SU-DHL-6 (cell line): ENCODE results near the gene ZSCAN1.

ENCODE experiments used
- EZH2phosphoT487 ChIP-seq: fragments of 200-600 bp; sonication (generic), shearing (Covaris generic); conservative IDR thresholded peaks from 2 replicates; pipeline ENCODE4 v1.6.1; 2018; ENCODE audit warnings: mild to moderate bottlenecking, antibody characterized with exemption, low read length, moderate library complexity, mixed read lengths
- TF ChIP-seq, protein P1 (sequence below): fragments of 200-600 bp; sonication (generic); IDR thresholded peaks from one replicate; pipeline ENCODE4 v1.5.1; 2017; ENCODE audit warnings: antibody characterized with exemption, mild to moderate bottlenecking, low read length, moderate library complexity; ENCODE audit not compliant: insufficient read depth, poor library complexity, severe bottlenecking

DNA sequence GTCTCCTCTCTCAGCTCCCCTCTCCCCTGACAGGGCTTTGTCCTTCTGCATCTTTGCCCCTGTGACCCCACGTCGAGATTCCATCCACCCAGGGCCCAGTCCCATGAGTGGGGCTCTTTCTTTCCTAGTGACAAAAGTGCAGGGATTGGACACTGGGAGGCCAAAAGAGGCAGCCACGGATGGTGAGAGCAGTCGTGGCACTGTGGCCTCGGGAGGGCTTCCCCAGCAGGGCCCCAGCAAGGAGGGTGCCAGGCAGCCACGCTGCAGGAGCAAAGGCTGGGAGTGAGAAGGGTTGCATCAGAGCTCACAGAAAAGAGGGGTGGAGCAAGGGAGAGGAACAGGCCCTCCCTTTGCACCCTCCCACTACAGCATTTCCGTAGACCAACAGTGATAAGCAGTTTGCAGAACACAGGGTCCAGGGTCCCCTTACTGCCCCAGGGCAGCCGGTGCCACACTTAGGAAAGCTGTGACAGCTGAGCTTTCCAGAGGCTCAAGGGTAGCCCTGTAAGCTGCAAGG lies 4.9 kb downstream of the ZSCAN1 start:
- TF ChIP-seq, protein P1, sequence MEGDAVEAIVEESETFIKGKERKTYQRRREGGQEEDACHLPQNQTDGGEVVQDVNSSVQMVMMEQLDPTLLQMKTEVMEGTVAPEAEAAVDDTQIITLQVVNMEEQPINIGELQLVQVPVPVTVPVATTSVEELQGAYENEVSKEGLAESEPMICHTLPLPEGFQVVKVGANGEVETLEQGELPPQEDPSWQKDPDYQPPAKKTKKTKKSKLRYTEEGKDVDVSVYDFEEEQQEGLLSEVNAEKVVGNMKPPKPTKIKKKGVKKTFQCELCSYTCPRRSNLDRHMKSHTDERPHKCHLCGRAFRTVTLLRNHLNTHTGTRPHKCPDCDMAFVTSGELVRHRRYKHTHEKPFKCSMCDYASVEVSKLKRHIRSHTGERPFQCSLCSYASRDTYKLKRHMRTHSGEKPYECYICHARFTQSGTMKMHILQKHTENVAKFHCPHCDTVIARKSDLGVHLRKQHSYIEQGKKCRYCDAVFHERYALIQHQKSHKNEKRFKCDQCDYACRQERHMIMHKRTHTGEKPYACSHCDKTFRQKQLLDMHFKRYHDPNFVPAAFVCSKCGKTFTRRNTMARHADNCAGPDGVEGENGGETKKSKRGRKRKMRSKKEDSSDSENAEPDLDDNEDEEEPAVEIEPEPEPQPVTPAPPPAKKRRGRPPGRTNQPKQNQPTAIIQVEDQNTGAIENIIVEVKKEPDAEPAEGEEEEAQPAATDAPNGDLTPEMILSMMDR = no peak
- no peak for TF ChIP-seq EZH2phosphoT487
